Measurements from ENCODE around the gene TP73.

DNA sequence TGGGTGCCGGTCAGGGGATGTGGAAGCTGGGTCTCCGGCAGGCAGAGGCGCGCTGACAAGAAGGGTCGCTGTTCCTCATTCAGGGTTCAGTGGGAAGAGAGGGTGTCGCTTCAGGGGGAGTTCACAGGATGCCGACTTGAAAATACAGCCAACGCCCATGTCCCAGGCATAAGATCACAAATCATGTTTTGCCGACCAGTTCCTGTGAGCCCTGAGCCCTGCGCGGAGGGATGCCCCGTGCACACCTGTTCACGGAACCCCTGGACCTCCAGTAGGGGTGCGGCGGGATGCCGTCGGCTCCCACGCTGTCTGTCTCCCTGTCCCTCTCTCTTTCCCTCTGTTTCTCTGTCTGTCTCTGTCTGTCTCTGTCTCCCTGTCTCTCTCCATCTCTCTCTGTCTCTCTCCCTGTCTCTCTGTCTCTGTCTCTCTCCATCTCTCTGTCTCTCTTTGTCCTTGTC is 26.8 kb downstream of the TP73 start:
- no peak for TF ChIP-seq EZH2 (IDR thresholded peaks at IDR 0.05; ENCODE audit: low read depth)
- TF ChIP-seq, protein P1, sequence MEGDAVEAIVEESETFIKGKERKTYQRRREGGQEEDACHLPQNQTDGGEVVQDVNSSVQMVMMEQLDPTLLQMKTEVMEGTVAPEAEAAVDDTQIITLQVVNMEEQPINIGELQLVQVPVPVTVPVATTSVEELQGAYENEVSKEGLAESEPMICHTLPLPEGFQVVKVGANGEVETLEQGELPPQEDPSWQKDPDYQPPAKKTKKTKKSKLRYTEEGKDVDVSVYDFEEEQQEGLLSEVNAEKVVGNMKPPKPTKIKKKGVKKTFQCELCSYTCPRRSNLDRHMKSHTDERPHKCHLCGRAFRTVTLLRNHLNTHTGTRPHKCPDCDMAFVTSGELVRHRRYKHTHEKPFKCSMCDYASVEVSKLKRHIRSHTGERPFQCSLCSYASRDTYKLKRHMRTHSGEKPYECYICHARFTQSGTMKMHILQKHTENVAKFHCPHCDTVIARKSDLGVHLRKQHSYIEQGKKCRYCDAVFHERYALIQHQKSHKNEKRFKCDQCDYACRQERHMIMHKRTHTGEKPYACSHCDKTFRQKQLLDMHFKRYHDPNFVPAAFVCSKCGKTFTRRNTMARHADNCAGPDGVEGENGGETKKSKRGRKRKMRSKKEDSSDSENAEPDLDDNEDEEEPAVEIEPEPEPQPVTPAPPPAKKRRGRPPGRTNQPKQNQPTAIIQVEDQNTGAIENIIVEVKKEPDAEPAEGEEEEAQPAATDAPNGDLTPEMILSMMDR (conservative IDR thresholded peaks at IDR 0.05) = no peak
